Measurements from ENCODE around the gene PRKCE. TPM values are rescaled to one million over a fixed set of nuclear protein-coding genes. Genes with fewer than 3 reads are reported as not detected.

Gene PRKCE
- total RNA-seq, 1 experiment from 2014 or later, result 14.0 TPM

- ATAC-seq (no peak), DNase-seq (ENCODE audit: low read depth, low spot score) (no peak)
- Histone ChIP-seq H3K9me3 (ENCODE audit: control insufficient read depth, insufficient read depth, low read depth, low read length) (no peaks in the 10 kb centered on the region), H3K4me1 (ENCODE audit: control insufficient read depth, insufficient read depth, low read length) (peaks cover 6% of the 10 kb centered on the region), H3K27me3 (ENCODE audit: control insufficient read depth, insufficient read depth, low read length) (no peaks in the 10 kb centered on the region), H3K36me3 (ENCODE audit: control insufficient read depth, insufficient read depth, low read length) (no peaks in the 10 kb centered on the region), H3K27ac (ENCODE audit: low read length) (no peak overlapping the region), H3K4me3 (ENCODE audit: low read depth in 2 of 2, low read length in 2 of 2) (no peak overlapping the region)
- CTCF ChIA-PET, result no interaction called here
- no peak for TF ChIP-seq TCF7L2 (IDR thresholded peaks at IDR 0.05; ENCODE audit: low read depth, low read length)
- no peak for TF ChIP-seq CTCF (IDR thresholded peaks at IDR 0.05)
- TF ChIP-seq SIN3A (IDR thresholded peaks at IDR 0.05; ENCODE audit: borderline replicate concordance, insufficient read depth, low read depth, low read length), result no peak
- TF ChIP-seq REST (IDR thresholded peaks at IDR 0.05; ENCODE audit: insufficient read depth in 1 of 2, low read depth in 2 of 2, low read length in 1 of 2), result no peak
- TF ChIP-seq POLR2AphosphoS5 (IDR thresholded peaks at IDR 0.05; ENCODE audit: low read depth, low read length), result no peak
- POLR2A ChIA-PET, result interaction anchor here (0.6 kb wide), 1 partner anchor 11 kb away, joined by 3 read pairs; no protein-coding TSS in a partner anchor
- in situ Hi-C loops (cut with HindIII; ENCODE audit: low pct_unique_long_range_greater_than_20kb, low sequenced_read_pairs), result no loop called here
- BruUV-seq (replicated peaks), result no TSS peak
- intact Hi-C loops (cut with micrococcal nuclease; ENCODE audit: unreplicated experiment), result no loop called here
Measured at GRCh38 chr2:45680351-45680967, 29.0 kb downstream of the PRKCE start.

GRCh38 chr2:45681675-45682074 lies 30.2 kb downstream of the PRKCE start:
- ChIA-PET CTCF (no interaction called here), POLR2A (no interaction called here)
- Histone ChIP-seq H3K4me3 (ENCODE audit: low read depth in 2 of 2, low read length in 2 of 2) (no peak overlapping the region), H3K4me1 (ENCODE audit: control insufficient read depth, insufficient read depth, low read length) (peaks cover 6% of the 10 kb centered on the region), H3K27ac (ENCODE audit: low read length) (no peak overlapping the region), H3K36me3 (ENCODE audit: control insufficient read depth, insufficient read depth, low read length) (no peaks in the 10 kb centered on the region), H3K9me3 (ENCODE audit: control insufficient read depth, insufficient read depth, low read depth, low read length) (no peaks in the 10 kb centered on the region; the same call in 1 of the 2 replicates), H3K27me3 (ENCODE audit: control insufficient read depth, insufficient read depth, low read length) (no peaks in the 10 kb centered on the region)
- DNase-seq (ENCODE audit: low read depth, low spot score) (peak; percentile 86), ATAC-seq (peak; percentile 97)
- intact Hi-C loops (cut with micrococcal nuclease; ENCODE audit: unreplicated experiment) (no loop called here), in situ Hi-C loops (cut with HindIII; ENCODE audit: low pct_unique_long_range_greater_than_20kb, low sequenced_read_pairs) (no loop called here)
- TF ChIP-seq POLR2AphosphoS5 (IDR thresholded peaks at IDR 0.05; ENCODE audit: low read depth, low read length) (no peak), REST (IDR thresholded peaks at IDR 0.05; ENCODE audit: insufficient read depth in 1 of 2, low read depth in 2 of 2, low read length in 1 of 2) (no peak), SIN3A (IDR thresholded peaks at IDR 0.05; ENCODE audit: borderline replicate concordance, insufficient read depth, low read depth, low read length) (no peak), TCF7L2 (IDR thresholded peaks at IDR 0.05; ENCODE audit: low read depth, low read length) (no peak), CTCF (IDR thresholded peaks at IDR 0.05) (no peak)
- BruUV-seq (replicated peaks), result no TSS peak
